CD4-positive, alpha-beta memory T cell (primary cell): ENCODE data around the gene LATS2. TPM values are rescaled to one million over a fixed set of nuclear protein-coding genes. Genes with fewer than 3 reads are reported as not detected.

ENCODE experiments used
- CTCF ChIA-PET: fragments of 350-600 bp; sonication (Branson Sonifier 250); formaldehyde crosslinking; loops from one replicate; lab custom pipeline; 2021; ENCODE audit warnings: inconsistent platforms; ENCODE audit not compliant: partially characterized antibody; lab: Charles Lee
- POLR2A ChIA-PET: fragments of 350-600 bp; sonication (Branson Sonifier 250); formaldehyde crosslinking; loops from one replicate; lab custom pipeline; 2021; ENCODE audit not compliant: partially characterized antibody; lab: Charles Lee
- DNase-seq, 5 donors: peaks; one replicate each; pipeline versions ENCODE4 v3.0.0 to v3.0.0-alpha.2; 2020 to 2022; ENCODE audit warnings: mixed read lengths in 1 of 5
- H3K27ac ChIP-seq: one replicate; pipeline ENCODE4 v1.7.0; 2013; ENCODE audit warnings: low read depth, low read length
- H3K27me3 ChIP-seq: 2 replicates; pipeline ENCODE4 v1.7.0; 2013; ENCODE audit warnings: mild to moderate bottlenecking, low read length, moderate library complexity; ENCODE audit not compliant: insufficient read depth
- H3K36me3 ChIP-seq: 2 replicates; pipeline ENCODE4 v1.7.0; 2013; ENCODE audit warnings: mild to moderate bottlenecking, low read length, moderate library complexity; ENCODE audit not compliant: insufficient read depth
- H3K4me1 ChIP-seq: 2 replicates; pipeline ENCODE4 v1.7.0; 2013; ENCODE audit warnings: mild to moderate bottlenecking, low read length, moderate library complexity; ENCODE audit not compliant: insufficient read depth
- H3K4me3 ChIP-seq, 2 donors: one replicate each; pipeline ENCODE4 v1.7.0; 2013; ENCODE audit warnings: low read length in 2 of 2, mild to moderate bottlenecking in 1 of 2
- H3K9me3 ChIP-seq, 2 donors: one replicate each; pipeline ENCODE4 v1.7.0; 2013; ENCODE audit warnings: low read length in 2 of 2, control low read depth in 1 of 2; ENCODE audit not compliant: control insufficient read depth in 1 of 2
- H3K27ac Mint-ChIP-seq, 7 donors: one replicate each; pipeline ENCODE4 v1.8.0; 2020 to 2021; ENCODE audit warnings: mixed read lengths in 7 of 7, mild to moderate bottlenecking in 6 of 7, inconsistent platforms in 3 of 7, moderate library complexity in 3 of 7
- H3K27me3 Mint-ChIP-seq, 2 donors: one replicate each; pipeline ENCODE4 v1.8.0; 2020 to 2021; ENCODE audit warnings: mixed read lengths in 2 of 2
- H3K36me3 Mint-ChIP-seq, 2 donors: one replicate each; pipeline ENCODE4 v1.8.0; 2020 to 2021; ENCODE audit warnings: mixed read lengths in 2 of 2, inconsistent platforms in 1 of 2, mild to moderate bottlenecking in 1 of 2
- H3K4me1 Mint-ChIP-seq, 4 donors: one replicate each; pipeline ENCODE4 v1.8.0; 2020 to 2021; ENCODE audit warnings: mixed read lengths in 4 of 4, mild to moderate bottlenecking in 1 of 4
- H3K4me3 Mint-ChIP-seq, 8 donors: one replicate each; pipeline ENCODE4 v1.8.0; 2020 to 2021; ENCODE audit warnings: mixed read lengths in 8 of 8, mild to moderate bottlenecking in 7 of 8, moderate library complexity in 6 of 8, inconsistent platforms in 3 of 8
- H3K9me3 Mint-ChIP-seq, 8 donors: one replicate each; pipeline ENCODE4 v1.8.0; 2020 to 2021; ENCODE audit warnings: mixed read lengths in 8 of 8, mild to moderate bottlenecking in 5 of 8, inconsistent platforms in 3 of 8, moderate library complexity in 1 of 8
- intact Hi-C: fragments of 100-400 bp; cut with micrococcal nuclease; formaldehyde crosslinking; loops from one replicate; pipeline ENCODE4 v1.15.1; 2023
- polyA plus RNA-seq, 2 donors: library from polyadenylated mRNA; unstranded; fragments of 300-500 nt; fragmentation: Illumina TruSeq; gene quantifications; one replicate each; pipeline ENCODE4 v1.2.3, GENCODE V29; 2021
- total RNA-seq, 2 experiments: library from RNA; stranded (reverse); gene quantifications; one replicate each; pipeline ENCODE4 v1.2.3, GENCODE V29; 2021

LATS2 gene
- total and polyA plus RNA-seq, 4 experiments from 2014 or later, result 0.25 to 4.5 (median 3.4) TPM; not detected in 1

DNA sequence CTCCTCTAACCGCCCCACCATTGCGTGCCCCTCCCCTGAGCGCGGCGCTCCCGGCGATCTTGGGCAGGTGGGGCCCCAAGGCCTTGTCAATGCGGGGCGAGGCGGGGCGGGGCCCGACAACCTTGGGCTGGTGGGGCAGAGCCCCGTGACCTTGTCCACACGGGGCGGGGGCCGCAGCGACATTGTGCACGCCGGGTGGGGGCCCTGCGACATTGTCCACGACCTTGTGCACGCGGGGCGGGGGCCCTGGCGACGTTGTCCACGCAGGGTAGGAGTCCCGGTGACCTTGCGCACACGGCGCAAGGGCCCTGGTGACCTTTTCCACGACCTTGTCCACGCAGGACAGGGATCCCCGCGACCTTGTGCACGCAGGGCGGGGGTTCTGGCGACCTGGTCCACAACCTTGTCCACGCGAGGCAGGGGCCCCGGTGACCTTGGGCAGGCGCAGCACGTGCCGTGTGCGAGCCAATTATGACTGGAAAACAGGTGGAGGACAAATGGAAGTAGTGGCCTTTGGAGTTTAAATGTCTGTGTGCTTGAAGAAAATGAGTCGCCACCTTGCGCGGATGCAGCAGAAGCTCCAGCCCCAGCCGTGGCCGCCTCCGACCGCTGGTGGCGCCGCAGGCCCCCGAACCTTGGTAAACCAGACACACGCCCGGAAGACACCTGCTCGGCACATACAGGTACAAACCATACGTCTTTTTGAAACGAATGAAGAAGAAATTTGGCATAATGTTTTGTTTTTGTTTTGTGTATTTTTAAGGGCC, 62.6 kb downstream of the LATS2 start:
- Mint-ChIP-seq H3K4me1 (peaks cover 0 to 6% (median 3%) of the 10 kb centered on the region in 4 donors), H3K36me3 (no peaks in the 10 kb centered on the region), H3K4me3 (no peak overlapping the region), H3K27me3 (peaks cover 0 to 2% of the 10 kb centered on the region in 2 donors), H3K27ac (no peak overlapping the region), H3K9me3 (peaks cover 0 to 7% (median 1%) of the 10 kb centered on the region in 8 donors)
- Histone ChIP-seq H3K27ac (no peak overlapping the region), H3K9me3 (no peaks in the 10 kb centered on the region), H3K27me3 (no peaks in the 10 kb centered on the region), H3K4me1 (no peaks in the 10 kb centered on the region), H3K36me3 (no peaks in the 10 kb centered on the region), H3K4me3 (no peak overlapping the region)
- intact Hi-C loops, result no loop called here
- POLR2A ChIA-PET, result no interaction called here
- CTCF ChIA-PET, result no interaction called here
- DNase-seq, result no peak

DNA sequence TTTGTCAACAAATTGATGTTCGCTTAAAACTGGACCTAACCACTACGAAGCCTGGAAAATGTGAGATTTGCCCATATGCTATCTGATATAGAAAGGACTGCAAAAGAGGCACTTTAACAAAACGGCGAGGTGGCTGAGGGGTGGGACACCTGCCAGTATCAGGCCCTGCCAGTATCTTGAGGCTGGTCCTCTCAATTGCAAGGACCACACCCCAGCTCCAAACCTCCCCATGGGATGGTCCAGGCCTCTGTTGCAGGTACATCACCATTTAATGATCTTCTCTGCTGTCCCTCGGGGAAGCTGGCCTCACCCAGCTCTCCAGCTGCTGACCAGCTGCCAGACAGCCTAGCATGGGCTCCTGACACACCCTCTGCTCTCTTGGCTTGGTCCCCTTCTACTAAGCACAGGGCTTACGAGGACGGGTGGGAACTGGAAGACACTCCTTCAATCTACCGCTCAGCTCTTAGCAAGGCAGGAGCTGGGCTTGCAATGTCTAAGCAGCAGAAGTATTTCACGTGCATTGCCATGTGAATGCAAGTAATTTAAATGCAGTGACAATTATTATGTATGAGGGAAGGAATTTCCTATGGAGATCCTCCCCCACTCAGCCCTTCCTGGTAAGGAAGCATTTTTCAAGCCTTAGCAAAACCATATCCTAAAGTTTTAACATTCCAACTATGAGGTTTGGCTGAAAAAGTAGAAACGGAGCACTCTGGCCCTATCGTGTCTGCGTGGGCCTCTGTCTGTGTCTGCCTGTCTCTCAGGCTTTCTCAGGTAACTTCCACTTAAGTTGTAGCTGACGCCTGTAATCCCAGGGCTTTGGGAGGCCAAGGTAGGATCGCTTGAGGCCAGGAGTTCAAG, 63.9 kb downstream of the LATS2 start:
- ChIA-PET CTCF (no interaction called here), POLR2A (no interaction called here)
- Histone ChIP-seq H3K27ac (no peak overlapping the region), H3K4me3 (no peak overlapping the region), H3K27me3 (no peaks in the 10 kb centered on the region), H3K9me3 (no peaks in the 10 kb centered on the region), H3K4me1 (no peaks in the 10 kb centered on the region), H3K36me3 (no peaks in the 10 kb centered on the region)
- Mint-ChIP-seq H3K4me3 (no peak overlapping the region), H3K9me3 (peaks cover 0 to 7% (median 1%) of the 10 kb centered on the region in 8 donors), H3K36me3 (peaks cover 0 to 2% of the 10 kb centered on the region in 2 donors), H3K27me3 (peaks cover 2% of the 10 kb centered on the region in 2 donors), H3K27ac (no peak overlapping the region), H3K4me1 (peaks cover 4 to 7% (median 5%) of the 10 kb centered on the region in 4 donors)
- intact Hi-C loops, result no loop called here
- no peak for DNase-seq

DNA sequence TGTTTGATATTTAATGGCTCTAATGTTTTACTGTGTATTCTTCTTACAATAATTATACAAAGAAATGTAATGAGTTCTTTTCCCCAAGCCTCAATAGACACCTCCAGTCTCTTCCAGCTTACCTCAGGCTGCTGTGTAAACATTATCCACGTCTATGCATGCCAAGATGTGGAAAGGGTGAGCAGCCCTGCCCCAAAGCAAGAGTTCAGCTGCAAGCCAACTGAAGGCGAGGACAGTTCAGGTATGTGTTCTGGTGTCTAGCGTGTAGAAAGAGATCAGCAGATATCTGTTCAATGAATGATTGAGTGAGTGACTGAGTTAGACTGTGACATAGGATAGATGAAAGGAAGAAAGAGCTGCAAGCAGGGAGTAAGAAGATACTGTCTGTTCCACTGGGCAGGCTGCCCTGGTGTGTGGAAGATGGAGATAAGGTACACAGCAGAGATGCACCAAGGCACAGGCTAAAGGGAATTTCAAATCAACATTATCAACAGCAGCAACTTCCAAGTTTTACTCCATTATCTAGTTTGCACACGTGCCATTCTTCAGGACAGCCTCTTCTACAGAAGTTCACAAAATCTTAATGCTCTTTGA, 66.0 kb downstream of the LATS2 start:
- H3K27me3 ChIP-seq, result no peaks in the 10 kb centered on the region
- CTCF ChIA-PET, result no interaction called here
- POLR2A ChIA-PET, result no interaction called here
- Mint-ChIP-seq H3K4me3 (no peak overlapping the region), H3K9me3 (no peaks in the 10 kb centered on the region), H3K27me3 (peaks cover 2 to 4% of the 10 kb centered on the region in 2 donors), H3K36me3 (peaks cover 0 to 2% of the 10 kb centered on the region in 2 donors), H3K4me1 (peaks cover 4 to 7% (median 5%) of the 10 kb centered on the region in 4 donors), H3K27ac (no peak overlapping the region)
- H3K27ac ChIP-seq, result no peak overlapping the region
- no peaks in the 10 kb centered on the region for H3K36me3 ChIP-seq
- H3K9me3 ChIP-seq, result no peaks in the 10 kb centered on the region
- no peaks in the 10 kb centered on the region for H3K4me1 ChIP-seq
- intact Hi-C loops, result no loop called here
- no peak for DNase-seq
- H3K4me3 ChIP-seq, result no peak overlapping the region

DNA sequence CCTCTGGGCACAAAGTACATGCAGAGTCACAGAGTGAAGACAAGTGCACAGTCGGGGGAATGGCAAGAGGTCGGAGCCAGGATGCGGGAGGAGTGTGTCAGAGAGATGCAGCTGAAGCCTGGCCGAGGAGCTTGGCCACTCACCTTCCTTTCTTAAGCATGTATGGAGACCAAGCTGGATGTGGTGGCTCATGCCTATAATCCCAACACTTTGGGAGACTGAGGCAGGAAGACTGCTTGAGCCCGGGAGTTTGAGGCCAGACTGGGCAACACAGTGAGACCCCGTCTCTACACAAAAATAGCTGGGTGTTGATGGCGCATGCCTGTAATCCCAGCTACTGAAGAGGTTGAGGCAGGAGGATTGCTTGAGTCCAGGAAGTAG, 67.0 kb downstream of the LATS2 start:
- Mint-ChIP-seq H3K27me3 (peaks cover 2 to 4% of the 10 kb centered on the region in 2 donors), H3K36me3 (peaks cover 2 to 3% of the 10 kb centered on the region in 2 donors), H3K9me3 (no peaks in the 10 kb centered on the region), H3K27ac (no peak overlapping the region), H3K4me3 (no peak overlapping the region), H3K4me1 (peaks cover 4 to 7% (median 5%) of the 10 kb centered on the region in 4 donors)
- Histone ChIP-seq H3K27me3 (no peaks in the 10 kb centered on the region), H3K4me1 (no peaks in the 10 kb centered on the region), H3K36me3 (no peaks in the 10 kb centered on the region), H3K9me3 (no peaks in the 10 kb centered on the region), H3K27ac (no peak overlapping the region), H3K4me3 (no peak overlapping the region)
- CTCF ChIA-PET, result no interaction called here
- POLR2A ChIA-PET, result no interaction called here
- DNase-seq, result no peak
- intact Hi-C loops, result no loop called here

DNA sequence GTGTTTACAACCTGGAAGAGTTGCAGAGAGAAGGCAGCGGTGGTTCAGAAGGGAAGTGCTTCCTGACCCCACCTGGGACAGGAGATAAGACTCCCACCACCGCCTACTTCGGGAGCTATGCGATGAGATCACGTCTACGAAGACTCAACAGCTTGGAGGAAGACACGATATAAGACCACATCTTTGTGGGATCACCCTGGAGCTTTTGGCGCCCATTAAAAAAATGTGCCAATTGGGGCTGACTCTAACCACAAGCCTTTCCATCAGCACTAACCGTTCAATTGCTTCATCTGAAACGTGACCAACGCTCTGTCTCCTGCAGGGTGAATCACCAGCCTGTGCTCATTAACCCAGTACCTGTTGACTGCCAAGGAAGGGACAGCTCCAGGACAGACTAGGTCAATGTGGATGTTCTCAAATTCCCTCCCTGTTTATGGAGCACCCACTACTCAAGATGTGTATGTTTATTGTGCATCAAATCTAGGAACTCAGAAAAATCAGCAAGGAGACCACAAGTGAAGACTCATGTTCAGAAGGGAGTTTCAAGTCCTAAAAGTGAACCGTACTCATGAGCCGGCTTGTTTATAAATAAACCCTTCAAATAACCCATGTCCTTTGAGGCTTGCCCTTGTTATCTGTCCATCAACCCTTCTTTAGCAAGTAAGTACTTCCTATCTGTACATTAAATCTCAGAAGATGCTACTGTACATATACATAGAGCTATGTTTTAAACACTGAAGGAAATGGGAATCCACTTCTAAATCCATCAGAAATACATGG, 67.5 kb downstream of the LATS2 start:
- H3K9me3 Mint-ChIP-seq, result no peaks in the 10 kb centered on the region
- H3K27ac Mint-ChIP-seq, result peak overlapping the region in 1 of 7 donors; percentile 58
- peaks cover 4 to 7% (median 5%) of the 10 kb centered on the region in 4 donors for H3K4me1 Mint-ChIP-seq
- POLR2A ChIA-PET, result no interaction called here
- no peaks in the 10 kb centered on the region for H3K4me1 ChIP-seq
- no peak overlapping the region for H3K27ac ChIP-seq
- H3K36me3 Mint-ChIP-seq, result peaks cover 2 to 3% of the 10 kb centered on the region in 2 donors
- no peak overlapping the region for H3K4me3 ChIP-seq
- peak in 1 of 5 donors; percentile 43 for DNase-seq
- intact Hi-C loops, result no loop called here
- peaks cover 2 to 4% of the 10 kb centered on the region in 2 donors for H3K27me3 Mint-ChIP-seq
- no peaks in the 10 kb centered on the region for H3K27me3 ChIP-seq
- H3K36me3 ChIP-seq, result no peaks in the 10 kb centered on the region
- H3K9me3 ChIP-seq, result no peaks in the 10 kb centered on the region
- CTCF ChIA-PET, result no interaction called here
- H3K4me3 Mint-ChIP-seq, result no peak overlapping the region

DNA sequence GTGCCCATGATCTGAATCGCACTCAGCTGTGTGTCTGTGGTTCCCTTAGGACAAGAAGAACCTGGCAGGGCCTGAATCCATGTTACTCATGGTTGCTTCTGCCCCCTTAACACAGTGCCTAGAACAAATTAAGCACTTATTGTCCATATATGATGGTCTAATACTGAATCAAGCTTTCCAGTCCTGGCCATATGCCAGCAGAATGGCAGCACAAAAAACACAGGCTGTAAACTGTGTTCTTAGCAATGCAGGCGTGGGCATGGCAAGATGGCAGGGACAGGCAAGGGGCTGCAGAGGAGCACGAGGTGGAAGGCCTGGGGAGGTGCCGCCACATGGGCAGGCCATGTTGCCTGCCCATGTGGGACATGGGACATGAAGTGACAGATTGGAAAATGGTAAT, 68.2 kb downstream of the LATS2 start:
- no peaks in the 10 kb centered on the region for H3K4me1 ChIP-seq
- DNase-seq, result no peak
- no peaks in the 10 kb centered on the region for H3K36me3 ChIP-seq
- no peak overlapping the region for H3K4me3 Mint-ChIP-seq
- no peak overlapping the region for H3K27ac ChIP-seq
- CTCF ChIA-PET, result no interaction called here
- H3K36me3 Mint-ChIP-seq, result peaks cover 2 to 3% of the 10 kb centered on the region in 2 donors
- no peaks in the 10 kb centered on the region for H3K27me3 ChIP-seq
- peaks cover 2 to 4% of the 10 kb centered on the region in 2 donors for H3K27me3 Mint-ChIP-seq
- no peaks in the 10 kb centered on the region for H3K9me3 Mint-ChIP-seq
- no peak overlapping the region for H3K4me3 ChIP-seq
- H3K9me3 ChIP-seq, result no peaks in the 10 kb centered on the region
- POLR2A ChIA-PET, result no interaction called here
- H3K4me1 Mint-ChIP-seq, result peaks cover 4 to 7% (median 5%) of the 10 kb centered on the region in 4 donors
- peak overlapping the region in 2 of 7 donors; percentile 9 to 58 for H3K27ac Mint-ChIP-seq
- intact Hi-C loops, result no loop called here
